SIG-M5 (cell line): ENCODE data around the gene CEP19.

Experiments
- DNase-seq: peaks from one replicate; lab custom pipeline; 2025; lab: John Stamatoyannopoulos, UW

CEP19 gene

GRCh38 chr3:196662711-196663571 is 49.1 kb downstream of the CEP19 start:
- no peak for DNase-seq

GRCh38 chr3:196662033-196662432 is 50.0 kb downstream of the CEP19 start:
- DNase-seq = no peak

- DNase-seq = no peak
Observed at GRCh38 chr3:196661400-196661799, 50.6 kb downstream of the CEP19 start.

GRCh38 chr3:196660381-196661166 is 51.5 kb downstream of the CEP19 start:
- DNase-seq = no peak

- no peak for DNase-seq
Observed at GRCh38 chr3:196659901-196660351, 52.1 kb downstream of the CEP19 start.
